GM06990 (cell line): ENCODE measurements around the gene CSPG4.
A peak's percentile ranks its signal among the peaks of the same experiment; 100 is the strongest.

Source experiments
- DNase-seq: peaks from one replicate; pipeline ENCODE4 v3.0.0-alpha.2; 2011; ENCODE audit not compliant: insufficient read length; ENCODE audit errors: extremely low read depth
- H3K27me3 ChIP-seq: replicated peaks from 2 replicates; pipeline ENCODE4 v1.6.0; 2011; ENCODE audit warnings: low read length; ENCODE audit not compliant: control insufficient read depth, insufficient read depth
- H3K36me3 ChIP-seq: 2 replicates; pipeline ENCODE4 v1.5.1; 2011; ENCODE audit warnings: low read length; ENCODE audit not compliant: control insufficient read depth, insufficient read depth
- H3K4me3 ChIP-seq: replicated peaks from 2 replicates; pipeline ENCODE4 v1.5.1; 2011; ENCODE audit warnings: low read depth, mild to moderate bottlenecking, control low read depth, low read length
- TF ChIP-seq, protein P1 (sequence below): IDR thresholded peaks from 2 replicates; pipeline ENCODE4 v1.5.1; 2011; ENCODE audit warnings: low read length, control low read depth, mild to moderate bottlenecking, inconsistent platforms; ENCODE audit not compliant: insufficient read depth, poor library complexity, severe bottlenecking

CSPG4 gene

GRCh38 chr15:75727851-75728715 lies 15.4 kb upstream of the CSPG4 start:
- no peak for DNase-seq
- TF ChIP-seq, protein P1, sequence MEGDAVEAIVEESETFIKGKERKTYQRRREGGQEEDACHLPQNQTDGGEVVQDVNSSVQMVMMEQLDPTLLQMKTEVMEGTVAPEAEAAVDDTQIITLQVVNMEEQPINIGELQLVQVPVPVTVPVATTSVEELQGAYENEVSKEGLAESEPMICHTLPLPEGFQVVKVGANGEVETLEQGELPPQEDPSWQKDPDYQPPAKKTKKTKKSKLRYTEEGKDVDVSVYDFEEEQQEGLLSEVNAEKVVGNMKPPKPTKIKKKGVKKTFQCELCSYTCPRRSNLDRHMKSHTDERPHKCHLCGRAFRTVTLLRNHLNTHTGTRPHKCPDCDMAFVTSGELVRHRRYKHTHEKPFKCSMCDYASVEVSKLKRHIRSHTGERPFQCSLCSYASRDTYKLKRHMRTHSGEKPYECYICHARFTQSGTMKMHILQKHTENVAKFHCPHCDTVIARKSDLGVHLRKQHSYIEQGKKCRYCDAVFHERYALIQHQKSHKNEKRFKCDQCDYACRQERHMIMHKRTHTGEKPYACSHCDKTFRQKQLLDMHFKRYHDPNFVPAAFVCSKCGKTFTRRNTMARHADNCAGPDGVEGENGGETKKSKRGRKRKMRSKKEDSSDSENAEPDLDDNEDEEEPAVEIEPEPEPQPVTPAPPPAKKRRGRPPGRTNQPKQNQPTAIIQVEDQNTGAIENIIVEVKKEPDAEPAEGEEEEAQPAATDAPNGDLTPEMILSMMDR, result peak; percentile 60
- no peaks in the 10 kb centered on the region for H3K27me3 ChIP-seq
- H3K36me3 ChIP-seq, result no peaks in the 10 kb centered on the region
- no peak overlapping the region for H3K4me3 ChIP-seq

- no peaks in the 10 kb centered on the region; the same call in 1 of the 2 replicates for H3K27me3 ChIP-seq
- H3K4me3 ChIP-seq, result no peak overlapping the region
- TF ChIP-seq, protein P1, result no peak
- H3K36me3 ChIP-seq, result no peaks in the 10 kb centered on the region
- no peak for DNase-seq
Observed at GRCh38 chr15:75727031-75727531, 14.4 kb upstream of the CSPG4 start.

- Histone ChIP-seq H3K36me3 (no peaks in the 10 kb centered on the region), H3K4me3 (no peak overlapping the region), H3K27me3 (no peaks in the 10 kb centered on the region; the same call in 1 of the 2 replicates)
- DNase-seq, result no peak
- TF ChIP-seq, protein P1, result no peak
Observed at GRCh38 chr15:75725719-75726607, 13.3 kb upstream of the CSPG4 start.

- DNase-seq, result no peak
- no peak overlapping the region for H3K4me3 ChIP-seq
- no peaks in the 10 kb centered on the region; the same call in 1 of the 2 replicates for H3K27me3 ChIP-seq
- TF ChIP-seq, protein P1, result no peak
- H3K36me3 ChIP-seq, result no peaks in the 10 kb centered on the region
Observed at GRCh38 chr15:75725006-75725718, 12.5 kb upstream of the CSPG4 start.

DNA sequence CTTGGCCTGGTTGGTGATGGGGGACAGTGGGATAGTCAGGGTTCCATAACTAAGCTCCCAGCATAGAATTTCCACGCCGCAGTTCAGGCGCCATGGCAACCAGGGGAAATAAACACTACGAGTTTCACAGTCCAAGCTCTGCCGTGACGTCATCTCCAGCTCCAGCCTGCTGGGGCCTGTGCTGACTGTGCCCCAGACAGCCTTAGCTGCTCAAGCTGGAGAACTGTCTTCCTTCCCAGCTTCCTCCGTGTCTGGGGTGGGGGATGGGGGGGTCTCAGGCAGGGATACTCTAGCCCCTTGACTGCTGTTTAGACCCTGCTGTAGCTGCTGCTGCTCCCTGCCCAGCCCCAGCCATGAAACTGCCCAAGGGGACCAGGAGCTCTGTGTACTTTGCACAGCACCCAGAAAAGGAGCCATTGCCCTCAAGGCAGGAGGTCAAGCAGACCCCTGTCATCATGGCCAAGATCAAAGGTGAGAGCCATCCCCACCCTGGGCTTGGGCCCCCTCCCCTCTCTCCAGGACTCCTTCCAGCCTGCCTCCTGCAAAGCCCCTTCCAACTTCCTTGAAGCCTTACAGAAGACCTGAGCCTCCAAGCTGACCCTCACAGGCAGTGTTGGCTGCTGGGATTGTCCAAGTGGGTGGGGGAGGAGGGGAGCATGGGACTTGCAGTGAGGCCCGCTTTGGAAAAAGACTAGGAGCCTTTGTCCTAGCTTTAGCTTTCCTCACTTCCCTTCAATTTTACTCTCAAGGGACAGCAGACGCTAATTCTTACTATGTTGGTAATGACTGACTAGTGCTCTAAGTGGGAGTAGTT lies 11.4 kb upstream of the CSPG4 start:
- H3K4me3 ChIP-seq, result no peak overlapping the region
- peak; percentile 39 for DNase-seq

More for the DNA sequence above, 11.4 kb upstream of the CSPG4 start:
- TF ChIP-seq, protein P1, result no peak
- H3K27me3 ChIP-seq, result no peaks in the 10 kb centered on the region; the same call in 1 of the 2 replicates
- H3K36me3 ChIP-seq, result no peaks in the 10 kb centered on the region
